AML-193 (cell line): ENCODE results near the gene ISOC2.
"Not testable (repeated sequence)": the region's sequence is repeated elsewhere in the genome, so short reads cannot be mapped to it uniquely, and the experiment has no call there.

Source experiments
- DNase-seq, 2 experiments: peaks; one replicate each; lab custom pipeline; 2025; lab: John Stamatoyannopoulos, UW

The ISOC2 gene, protein sequence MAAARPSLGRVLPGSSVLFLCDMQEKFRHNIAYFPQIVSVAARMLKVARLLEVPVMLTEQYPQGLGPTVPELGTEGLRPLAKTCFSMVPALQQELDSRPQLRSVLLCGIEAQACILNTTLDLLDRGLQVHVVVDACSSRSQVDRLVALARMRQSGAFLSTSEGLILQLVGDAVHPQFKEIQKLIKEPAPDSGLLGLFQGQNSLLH

DNA sequence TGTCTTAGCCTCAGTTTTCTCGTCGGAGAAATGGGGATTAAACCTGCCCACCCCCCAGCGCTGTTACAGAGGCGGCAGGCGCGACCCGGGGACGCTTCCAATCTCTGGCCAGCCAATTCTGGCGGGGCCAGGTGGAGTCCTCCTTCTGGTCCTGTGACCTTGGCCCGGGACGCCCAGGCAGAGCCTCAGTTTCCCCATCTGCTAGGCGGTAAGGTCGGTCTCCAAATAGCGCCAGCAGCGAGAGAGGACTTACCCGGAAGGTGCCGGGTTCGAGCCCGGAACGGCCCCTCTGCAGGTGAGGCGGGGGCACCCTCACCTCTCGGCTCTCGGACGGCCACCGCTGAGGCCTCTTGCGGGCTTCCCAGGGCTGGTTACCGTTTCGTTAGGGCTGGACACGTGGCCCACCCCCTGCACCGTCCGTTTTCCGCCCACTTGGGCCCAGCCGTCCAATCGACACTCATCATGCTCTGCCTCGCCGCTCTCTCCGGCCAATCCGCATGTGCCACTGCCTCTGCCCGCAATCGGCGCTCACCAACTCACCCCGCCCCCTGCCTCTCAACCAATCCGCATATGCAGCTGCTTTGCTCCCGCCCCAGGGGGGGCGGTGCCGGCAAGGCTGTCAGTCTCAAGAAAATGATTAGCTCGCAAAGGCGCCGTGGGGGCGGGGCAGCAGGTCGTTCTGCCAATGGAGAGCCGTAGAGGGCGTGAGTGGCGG is at the start of gene ISOC2:
Gene ISOC2 (minus strand): TSS at position 384 of the 715 bp plus-strand sequence. CDS start 5,156 bp downstream, outside the sequence.
- DNase-seq: peak; percentile 97 to 99

DNA sequence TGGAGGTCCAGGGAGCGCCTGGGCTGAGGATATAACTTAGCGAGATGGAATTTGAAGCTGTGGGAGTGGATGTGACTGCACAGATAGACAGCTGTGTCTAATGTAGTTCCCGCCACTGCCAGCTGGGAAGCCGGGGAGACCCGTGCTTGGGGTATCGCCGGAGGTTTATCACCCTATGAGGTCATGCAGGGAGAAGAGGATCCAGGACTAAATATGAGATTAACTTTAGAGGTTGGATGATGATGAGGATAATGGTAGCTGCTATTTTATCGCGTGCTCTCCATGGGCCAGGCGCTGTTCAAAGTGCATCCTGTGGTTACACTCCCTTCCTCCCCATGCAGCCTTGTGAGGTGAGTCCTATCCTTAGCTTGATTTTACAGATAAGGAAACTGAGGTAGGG is 46.7 kb upstream of the ISOC2 start:
- DNase-seq: no peak

DNA sequence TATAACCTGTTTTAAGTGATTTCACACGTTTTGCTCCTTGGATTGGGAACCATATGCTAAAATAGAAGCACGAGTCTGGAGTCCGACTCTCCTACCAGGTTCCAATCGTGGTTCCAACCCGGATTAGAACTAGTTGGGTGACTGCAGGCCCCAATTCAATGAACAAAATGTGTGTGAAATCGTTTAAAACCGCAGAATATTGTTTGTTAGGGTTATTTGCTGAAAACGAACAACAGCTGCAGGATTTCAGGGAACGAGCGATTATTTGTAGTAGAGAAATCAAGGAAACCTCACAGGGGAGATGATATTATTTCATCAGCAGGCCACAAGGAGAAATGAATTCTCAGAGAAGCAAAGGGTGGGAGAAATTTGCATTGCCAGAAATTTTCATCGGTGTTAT is 43.5 kb upstream of the ISOC2 start:
- no peak for DNase-seq

DNA sequence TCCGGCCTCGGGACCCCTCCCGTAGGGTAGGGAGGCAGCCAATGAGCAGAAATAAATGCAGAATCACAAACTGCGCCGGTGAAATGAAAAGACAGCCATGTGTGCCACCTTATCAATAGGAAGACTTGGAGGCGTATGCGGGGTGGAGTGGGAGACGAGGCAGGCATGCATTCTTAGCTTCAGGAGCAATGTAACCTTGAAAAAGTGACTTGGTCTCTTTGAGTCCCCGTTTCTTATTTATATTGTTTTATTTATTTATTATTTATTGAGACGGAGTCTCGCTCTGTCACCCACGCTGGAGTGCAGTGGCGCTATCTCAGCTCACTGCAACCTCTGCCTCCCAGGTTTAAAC is 42.8 kb upstream of the ISOC2 start:
- no peak for DNase-seq

DNA sequence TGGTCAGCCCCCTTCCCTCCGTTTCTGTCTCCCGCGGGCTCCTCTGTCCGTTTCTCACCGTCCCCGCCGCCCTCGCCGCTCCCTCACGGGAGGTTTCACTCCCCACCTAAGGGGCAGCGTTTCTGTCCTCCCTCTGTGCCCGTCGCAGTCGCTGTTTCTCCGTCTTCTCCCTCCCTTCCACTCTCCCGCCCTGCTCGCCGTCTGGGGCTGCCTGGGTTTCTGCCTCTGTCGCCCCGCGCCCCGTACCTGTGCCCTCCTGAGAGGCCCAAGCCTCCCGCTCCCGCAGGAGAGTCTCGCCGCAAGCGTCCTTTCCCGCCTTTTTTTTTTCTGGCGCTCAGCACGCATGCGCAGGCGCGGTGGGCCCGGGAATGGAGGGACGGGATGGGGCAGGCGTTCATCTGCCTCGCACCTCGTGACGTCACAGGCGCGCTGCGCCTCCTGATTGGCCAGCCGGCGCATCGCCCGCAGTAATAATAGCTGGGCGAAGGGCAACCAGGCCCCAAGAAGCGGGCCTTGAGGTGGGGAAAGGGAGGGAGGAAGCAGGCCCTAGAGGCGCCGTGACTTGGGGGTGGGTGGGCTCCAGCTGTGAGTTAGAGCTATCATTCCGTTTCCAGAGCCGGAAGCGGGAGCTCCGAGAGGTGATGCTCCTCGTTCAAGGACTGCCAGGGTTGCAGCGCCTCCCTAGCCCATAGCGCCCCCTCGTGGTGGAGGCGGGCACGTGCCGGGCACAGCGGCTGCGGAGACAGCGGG is 42.2 kb upstream of the ISOC2 start:
- DNase-seq: peak; percentile 53 to 64

DNA sequence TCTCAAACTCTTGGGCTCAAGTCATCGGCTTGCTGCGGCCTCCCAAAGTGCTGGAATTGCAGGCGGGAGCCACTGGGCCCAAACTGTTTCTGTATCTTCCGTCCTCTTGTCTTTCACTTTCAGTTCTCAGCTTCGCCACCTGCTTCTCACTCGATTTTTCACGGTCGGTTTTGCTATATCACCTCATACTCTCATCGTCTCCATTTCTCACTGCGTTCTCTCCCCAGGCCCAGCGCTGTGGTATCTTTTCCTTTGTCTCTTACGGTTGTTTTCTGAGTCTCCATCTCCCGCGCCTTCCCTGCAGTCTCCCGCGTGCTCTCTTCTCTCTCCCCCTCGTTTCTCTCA is 41.7 kb upstream of the ISOC2 start:
- no peak for DNase-seq

DNA sequence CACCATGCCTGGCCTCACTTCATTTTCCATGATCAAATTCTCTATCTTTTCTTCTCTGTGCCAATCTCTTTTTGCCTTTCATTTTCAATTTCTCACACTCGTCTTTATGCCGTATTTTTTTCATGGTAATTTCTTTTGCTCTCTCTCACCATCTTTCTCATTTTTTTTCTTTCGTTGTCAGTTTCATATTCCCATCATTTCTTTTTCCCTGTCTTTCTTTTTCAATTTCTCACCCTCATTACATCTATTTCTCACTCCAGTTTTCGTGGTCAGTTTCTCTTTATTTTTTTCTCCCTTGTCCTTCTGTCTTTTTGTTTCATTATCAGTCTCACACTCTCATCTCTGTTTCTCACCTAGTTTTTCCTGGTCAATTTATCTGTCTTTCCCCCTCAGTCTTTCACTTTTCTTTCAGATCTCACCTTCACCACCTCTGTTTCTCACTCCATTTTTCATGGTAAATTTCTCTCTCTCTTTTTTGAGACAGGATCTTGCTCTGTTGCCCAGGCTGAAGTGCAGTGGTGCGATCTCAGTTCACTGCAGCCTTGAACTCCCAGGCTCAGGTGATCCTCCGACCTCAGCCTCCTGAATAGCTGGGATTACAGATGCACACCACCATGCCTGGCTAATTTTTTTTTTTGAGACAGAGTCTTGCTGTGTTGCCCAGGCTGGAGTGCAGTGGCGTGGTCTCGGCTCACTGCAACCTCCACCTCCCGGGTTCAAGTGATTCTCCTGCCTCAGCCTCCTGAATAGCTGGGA is 40.9 kb upstream of the ISOC2 start:
- no peak for DNase-seq

DNA sequence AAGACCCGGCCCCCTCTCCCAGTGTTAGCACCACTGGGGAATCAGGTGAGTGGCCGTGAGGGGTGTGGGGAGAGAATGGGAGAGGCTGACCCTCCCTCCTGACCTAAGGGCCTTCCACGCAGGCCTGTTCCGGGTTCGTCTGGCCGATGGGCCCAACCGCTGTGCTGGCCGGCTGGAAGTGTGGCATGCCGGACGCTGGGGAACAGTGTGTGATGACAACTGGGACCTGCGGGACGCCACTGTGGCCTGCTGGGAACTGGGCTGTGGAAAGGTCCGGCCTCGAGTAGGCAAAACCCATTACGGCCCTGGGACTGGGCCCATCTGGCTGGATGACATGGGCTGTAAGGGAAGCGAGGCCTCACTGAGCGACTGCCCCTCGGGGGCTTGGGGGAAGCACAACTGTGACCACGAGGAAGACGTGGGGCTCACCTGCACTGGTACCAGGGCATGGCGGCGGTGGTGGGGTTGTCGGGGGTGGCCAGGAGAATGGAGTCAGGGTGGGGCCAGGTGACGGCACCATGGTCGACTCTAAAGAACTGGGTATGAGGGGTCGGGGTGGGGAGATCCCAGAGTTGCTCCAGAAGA is 39.0 kb upstream of the ISOC2 start:
- DNase-seq: no peak

DNA sequence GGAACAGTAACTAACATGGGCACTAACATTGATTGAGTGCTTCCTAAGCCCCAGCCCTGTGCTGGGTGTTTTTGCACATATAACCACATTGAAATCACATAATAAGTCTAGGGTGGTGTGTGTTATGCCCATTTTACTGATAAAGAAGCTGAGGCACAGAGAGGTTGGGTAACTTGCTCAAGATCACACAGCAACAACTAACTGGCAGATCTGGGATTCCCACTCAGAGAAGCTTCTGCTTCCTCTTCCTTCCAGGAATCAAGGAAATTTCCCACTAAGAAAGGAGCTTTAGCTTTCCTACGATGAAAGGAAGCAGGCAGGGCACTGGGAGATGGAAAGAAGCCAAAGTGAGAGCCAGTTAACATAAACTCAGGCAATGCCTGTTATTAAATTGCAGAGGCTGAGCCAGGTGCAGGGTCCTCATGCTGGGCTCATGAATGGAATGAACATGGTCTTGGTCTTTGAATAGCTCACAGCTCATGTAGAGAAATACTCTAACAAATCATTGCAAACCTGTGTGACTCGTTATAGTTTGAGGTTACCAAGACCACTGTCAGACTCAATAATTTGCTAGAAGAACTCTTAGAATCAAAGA is 36.9 kb upstream of the ISOC2 start:
- DNase-seq: no peak

DNA sequence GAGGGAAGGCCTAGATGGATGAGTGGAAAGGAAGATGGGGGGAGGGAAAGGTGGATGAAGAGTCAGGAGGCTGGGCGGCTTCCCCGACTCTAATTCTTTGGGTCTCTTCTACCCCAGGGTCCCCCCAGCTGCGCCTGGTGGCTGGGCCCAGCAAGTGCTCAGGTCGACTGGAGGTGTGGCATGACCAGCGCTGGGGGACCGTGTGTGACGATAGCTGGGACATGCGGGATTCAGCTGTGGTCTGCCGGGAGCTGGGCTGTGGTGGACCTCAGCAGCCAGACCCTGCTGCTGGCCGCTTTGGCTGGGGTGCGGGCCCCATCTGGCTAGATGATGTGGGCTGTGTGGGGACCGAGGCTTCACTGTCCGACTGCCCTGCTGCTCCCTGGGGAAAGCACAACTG is 36.3 kb upstream of the ISOC2 start:
- DNase-seq: no peak

DNA sequence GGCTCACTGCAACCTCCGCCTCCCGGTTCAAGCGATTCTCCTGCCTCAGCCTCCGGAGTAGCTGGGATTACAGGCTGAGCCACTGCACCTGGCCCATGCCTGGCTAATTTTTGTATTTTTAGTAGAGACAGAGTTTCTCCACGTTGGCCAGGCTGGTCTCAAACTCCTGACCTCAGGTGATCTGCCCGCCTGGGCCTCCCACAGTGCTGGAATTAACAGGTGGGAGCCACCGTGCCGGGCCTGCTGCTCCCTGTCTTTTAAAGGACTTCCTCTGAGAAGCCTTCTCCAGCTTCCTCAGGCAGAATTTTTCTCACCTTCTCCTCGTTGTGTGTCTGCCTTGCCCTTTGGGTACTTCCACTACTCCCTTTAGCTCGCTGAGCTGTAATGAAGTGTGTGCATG is 35.4 kb upstream of the ISOC2 start:
- DNase-seq: not testable (repeated sequence)

DNA sequence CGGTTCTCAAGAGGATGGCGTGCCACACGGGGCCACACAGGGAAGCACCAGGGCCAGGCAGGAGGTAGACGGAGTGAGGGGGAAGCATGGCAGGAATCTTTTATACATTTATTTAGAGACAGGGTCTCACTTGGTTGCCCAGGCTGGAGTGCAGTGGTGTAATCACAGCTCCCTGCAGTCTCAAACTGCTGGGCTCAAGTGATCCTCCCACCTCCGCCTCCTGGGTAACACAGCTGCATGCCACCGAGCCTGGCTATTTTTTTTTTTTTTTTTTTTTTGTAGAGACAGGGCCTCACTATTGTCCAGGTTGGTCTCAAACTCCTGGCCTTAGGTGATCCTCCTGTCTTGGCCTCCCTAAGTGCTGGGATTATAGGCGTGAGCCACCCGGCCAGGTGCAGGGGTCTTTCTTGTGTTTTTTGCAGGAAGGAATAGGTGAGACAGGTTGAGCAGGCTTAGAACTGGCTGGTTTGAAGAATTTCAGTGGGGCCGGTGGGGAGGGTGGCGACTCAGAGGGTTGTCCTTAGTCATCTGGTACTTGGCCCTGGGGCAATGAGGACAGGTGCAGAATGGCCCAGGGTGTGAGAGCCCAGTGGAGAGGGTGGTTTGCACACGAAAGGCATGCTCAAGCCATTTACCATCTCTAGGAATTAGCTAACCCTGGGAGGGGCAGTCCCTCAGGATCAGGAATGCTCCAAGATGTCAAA is 34.4 kb upstream of the ISOC2 start:
- no peak for DNase-seq

DNA sequence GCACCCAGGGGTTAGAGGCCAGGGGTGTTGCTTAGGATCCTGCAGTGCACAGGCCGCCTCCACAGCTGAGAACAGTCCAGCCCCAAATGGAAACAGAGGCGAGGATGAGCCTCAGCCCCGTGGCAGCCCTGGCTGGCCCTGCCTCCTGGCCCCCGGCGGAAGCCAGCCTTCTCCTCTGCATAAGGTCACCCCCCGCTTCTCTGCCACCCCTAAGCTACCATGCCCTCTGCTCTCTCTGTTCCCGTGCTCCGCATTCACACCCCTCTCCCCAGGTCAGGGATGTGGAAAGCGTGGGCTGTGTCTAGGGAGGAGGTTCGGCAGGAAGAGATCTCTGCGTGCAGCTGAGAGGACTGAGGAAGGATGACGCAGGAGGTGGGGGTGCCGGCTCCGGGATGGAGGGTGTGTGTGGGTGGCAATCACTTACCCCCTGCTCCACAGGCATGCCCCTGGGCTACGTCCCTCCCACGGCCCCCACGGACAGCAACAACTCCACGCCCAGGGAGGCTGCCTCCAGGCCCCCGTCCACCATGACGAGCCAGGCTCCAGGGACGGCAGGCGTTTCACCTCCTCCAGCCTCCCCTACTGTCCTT is 32.8 kb upstream of the ISOC2 start:
- DNase-seq: no peak

DNA sequence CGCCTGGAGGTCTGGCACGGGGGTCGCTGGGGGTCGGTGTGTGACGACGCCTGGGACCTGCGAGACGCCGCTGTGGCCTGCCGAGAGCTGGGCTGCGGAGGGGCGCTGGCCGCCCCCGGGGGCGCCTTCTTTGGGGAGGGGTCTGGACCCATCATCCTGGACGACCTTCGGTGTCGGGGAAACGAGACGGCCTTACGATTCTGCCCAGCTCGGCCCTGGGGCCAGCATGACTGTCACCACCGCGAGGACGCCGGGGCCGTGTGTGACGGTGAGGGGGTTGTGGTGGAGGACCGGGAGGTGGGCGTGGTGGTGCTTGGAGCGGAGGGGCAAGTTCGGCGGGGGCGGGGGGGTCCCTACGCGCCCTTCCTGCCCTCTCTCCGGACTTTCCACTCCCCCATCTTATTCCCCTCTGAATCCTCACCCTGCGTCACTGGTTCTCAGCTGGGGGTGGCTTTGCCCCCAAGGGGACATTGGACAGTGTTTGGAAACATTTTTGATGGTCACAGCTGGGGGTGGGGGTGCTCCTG is 32.3 kb upstream of the ISOC2 start:
- no peak for DNase-seq

DNA sequence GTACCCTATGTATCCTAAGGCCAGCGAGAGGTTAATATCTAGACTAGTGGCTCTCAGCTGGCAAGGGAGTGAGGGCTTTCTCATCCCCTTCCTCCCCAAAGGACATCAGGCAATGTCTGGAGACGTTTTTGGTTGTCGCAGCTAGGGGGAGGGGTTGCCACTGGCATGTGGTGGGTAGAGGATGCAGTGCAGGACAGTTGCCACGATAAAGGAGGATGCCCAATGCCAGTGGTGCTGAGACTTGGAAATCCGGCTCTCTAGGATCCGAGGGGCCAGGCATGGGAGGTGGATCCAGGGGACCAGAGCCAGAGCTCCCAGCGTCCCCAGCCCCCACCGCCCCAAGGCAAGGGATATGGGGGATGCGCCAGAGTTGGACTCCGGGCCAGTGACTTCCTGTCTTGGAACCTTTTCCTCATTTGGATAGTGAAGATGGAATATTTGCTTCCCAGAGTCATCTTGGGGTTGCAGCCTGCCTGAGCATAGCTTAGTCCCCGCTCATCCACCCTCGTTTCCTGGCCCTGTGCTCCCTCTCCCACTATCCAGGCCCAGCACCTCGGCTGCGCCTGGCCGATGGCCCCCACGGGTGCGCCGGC is 31.7 kb upstream of the ISOC2 start:
- no peak for DNase-seq

DNA sequence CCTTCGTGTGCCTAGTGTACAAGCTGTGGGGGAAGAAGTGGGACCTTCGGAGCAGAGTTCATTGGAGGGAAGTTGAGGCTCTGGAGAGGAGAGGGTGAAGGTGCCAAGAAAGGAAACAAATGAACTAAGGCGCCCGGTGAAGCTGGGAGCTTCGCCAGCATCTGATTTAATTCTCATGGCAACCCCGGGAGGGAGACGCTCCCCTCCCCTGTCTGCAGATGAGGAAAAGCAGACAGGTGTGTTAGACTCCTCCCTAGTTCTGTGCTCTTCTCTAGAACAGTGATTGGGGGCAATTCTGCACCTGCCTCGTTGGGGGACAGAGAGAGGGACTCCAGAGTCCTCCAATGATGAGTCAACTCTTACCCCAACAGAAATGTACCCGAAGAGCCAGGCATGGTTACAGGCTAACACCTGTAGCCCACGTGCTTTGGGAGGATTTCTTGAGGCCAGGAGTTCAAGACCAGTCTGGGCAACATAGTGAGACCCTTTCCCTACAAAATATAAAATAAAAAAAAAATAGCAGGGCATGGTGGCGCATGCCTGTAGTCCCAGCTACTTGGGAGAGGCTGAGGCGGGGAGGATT is 31.0 kb upstream of the ISOC2 start:
- no peak for DNase-seq

DNA sequence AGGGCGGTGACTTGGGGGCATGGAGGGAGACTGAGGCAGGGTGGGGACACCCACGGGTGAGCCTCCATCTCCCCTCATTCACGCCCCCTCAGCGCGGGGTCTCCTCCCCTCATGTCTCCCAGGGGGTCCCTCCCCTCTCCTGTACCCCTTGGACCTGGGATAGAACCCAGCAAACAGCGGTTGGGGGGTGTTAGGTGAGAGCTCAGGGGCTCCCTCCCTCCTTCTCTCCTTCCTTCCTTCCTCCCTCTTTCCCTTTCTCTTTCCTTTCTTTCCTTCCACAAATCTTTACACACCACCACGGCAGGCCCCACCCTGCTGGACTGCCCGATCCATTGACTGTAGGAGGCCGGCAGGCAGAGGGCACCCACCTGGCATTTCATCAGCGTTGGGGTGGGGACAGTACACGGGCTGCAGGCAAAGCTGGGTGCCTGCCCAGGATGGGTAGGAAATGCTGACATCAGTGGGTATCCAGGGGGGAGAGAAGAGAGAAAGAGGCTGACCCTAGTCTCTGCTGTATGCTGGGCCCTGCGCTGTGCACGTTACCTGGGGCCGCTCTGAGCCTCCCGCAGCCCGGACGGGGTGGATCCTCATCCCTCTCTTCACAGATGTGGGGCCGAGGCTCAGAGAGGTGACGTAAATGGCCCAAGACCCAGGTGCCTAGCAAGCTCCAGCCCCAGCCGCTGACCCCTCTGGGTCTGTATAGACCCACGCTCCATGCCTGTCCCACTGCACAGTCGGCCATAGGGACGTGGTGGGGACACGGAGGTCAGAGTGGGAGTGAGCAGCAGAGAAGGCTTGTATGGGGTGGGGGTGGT is 30.3 kb upstream of the ISOC2 start:
- DNase-seq: no peak

DNA sequence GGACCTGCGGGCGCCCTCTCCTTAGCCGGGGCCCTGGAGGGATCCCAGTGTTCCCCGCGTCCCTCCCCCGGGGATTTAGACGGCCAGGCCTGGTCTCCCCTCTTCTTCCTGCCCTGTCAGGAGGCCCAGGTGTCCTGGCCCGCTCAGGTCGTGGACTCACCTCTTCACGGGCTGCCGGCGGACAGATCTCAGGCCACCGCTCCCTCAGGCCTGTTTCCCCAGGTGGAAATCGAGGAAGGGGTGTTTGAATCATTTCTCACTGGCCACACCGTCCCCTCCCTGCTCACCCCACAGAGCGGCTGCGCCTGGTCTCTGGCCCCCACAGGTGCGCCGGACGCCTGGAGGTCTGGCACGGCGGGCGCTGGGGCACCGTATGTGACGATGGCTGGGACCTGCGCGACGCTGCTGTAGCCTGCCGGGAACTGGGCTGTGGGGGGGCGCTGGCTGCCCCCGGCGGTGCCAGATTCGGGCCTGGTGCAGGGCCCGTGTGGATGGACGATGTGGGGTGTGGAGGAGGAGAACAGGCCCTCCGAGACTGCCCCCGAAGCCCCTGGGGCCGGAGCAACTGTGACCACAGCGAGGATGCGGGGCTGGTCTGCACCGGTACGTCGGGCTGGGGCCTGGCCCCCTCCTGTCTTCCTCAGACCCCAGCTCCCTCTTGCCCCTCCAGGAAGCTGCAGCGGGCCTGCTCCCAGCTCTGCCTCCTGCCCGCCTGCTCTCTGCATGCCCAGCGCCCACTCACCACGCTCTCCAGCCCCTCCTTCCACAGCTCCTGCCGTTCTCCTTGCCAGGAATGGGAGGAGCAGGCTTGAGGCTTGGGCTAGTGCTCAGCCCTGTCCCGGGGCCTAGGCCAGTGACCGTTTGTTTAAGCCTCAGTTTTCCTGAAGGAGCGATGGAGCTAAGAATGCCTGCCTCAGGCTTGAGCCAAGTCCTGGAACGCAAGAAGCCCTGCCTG is 29.3 kb upstream of the ISOC2 start:
- no peak for DNase-seq
